Body of pancreas (tissue), 4 donors: ENCODE measurements around the gene C1QTNF9. TPM values are rescaled to one million over a fixed set of nuclear protein-coding genes. Genes with fewer than 3 reads are reported as not detected.
"Not testable (repeated sequence)": the region's sequence is repeated elsewhere in the genome, so short reads cannot be mapped to it uniquely, and the experiment has no call there.

ENCODE experiments used
- ATAC-seq: fragments of 150-250 bp; one replicate; pipeline ENCODE4 v1.9.1; 2016
- DNase-seq, 4 donors: peaks; one replicate each; pipeline ENCODE4 v3.0.0-alpha.2; 2019
- H3K27ac ChIP-seq, 4 donors: fragments of 200-600 bp; sonication (generic); 1 replicate in 3 of 4; 2 replicates in 1 of 4; pipeline versions ENCODE4 v1.5.1 to v1.6.1; 2016 to 2019; ENCODE audit warnings: mild to moderate bottlenecking in 1 of 4, mixed read lengths in 1 of 4, moderate library complexity in 1 of 4
- H3K27me3 ChIP-seq, 2 donors: fragments of 200-600 bp; sonication (generic); one replicate each; pipeline ENCODE4 v1.6.0; 2016; ENCODE audit warnings: mild to moderate bottlenecking in 1 of 2
- H3K36me3 ChIP-seq, 2 donors: fragments of 200-600 bp; sonication (generic); replicated peaks in 1 of 2; 2 replicates each; pipeline ENCODE4 v1.5.1; 2016; ENCODE audit warnings: low read depth in 2 of 2; ENCODE audit not compliant: insufficient read depth in 1 of 2
- H3K4me1 ChIP-seq: fragments of 200-600 bp; sonication (generic); one replicate; pipeline ENCODE4 v1.6.0; 2016
- H3K4me3 ChIP-seq, 2 donors: fragments of 200-600 bp; sonication (generic); 1 replicate in 1 of 2; 2 replicates in 1 of 2; pipeline ENCODE4 v1.5.1; 2016 to 2019
- H3K9me3 ChIP-seq, 3 donors: fragments of 200-600 bp; sonication (generic); 1 replicate in 2 of 3; 2 replicates in 1 of 3; pipeline ENCODE4 v1.5.1; 2016
- CTCF ChIP-seq, 7 experiments: fragments of 450-650 bp in 4 of 7; fragments of 200-600 bp in 3 of 7; sonication (generic) in 3 of 7; IDR thresholded peaks; one replicate each; pipeline ENCODE4 v1.5.1; 2016 to 2019; ENCODE audit warnings: antibody characterized with exemption in 7 of 7
- POLR2A ChIP-seq, 3 donors: fragments of 450-650 bp; IDR thresholded peaks; one replicate each; pipeline ENCODE4 v1.6.1; 2016; ENCODE audit warnings: antibody characterized with exemption in 3 of 3, mild to moderate bottlenecking in 2 of 3
- WGBS, 2 donors: methylation state at CpG; one replicate each; pipeline ENCODE4 v1.1.5; 2017; 5-methylcytosine and 5-hydroxymethylcytosine counted together
- intact Hi-C: fragments of 100-400 bp; cut with DNase I; formaldehyde crosslinking; loops from one replicate; pipeline ENCODE4 v1.15.1; 2023
- total RNA-seq, 2 donors: library from RNA; depleted of rRNA; stranded (reverse); fragments of >200 nt; gene quantifications; one replicate each; pipeline ENCODE4 v1.1.0, GENCODE V29; 2016

The C1QTNF9 gene
- total RNA-seq, 2 donors from 2014 or later, result 0.78 to 4.3 TPM

GRCh38 chr13:24323739-24324075, 14.3 kb downstream of the C1QTNF9 start:
- Histone ChIP-seq H3K27me3 (no peaks in the 10 kb centered on the region), H3K4me1 (no peaks in the 10 kb centered on the region), H3K36me3 (no peaks in the 10 kb centered on the region), H3K27ac (no peak overlapping the region), H3K4me3 (no peak overlapping the region), H3K9me3 (no peaks in the 10 kb centered on the region)
- intact Hi-C loops, result no loop called here
- WGBS, 2 donors, result 82 to 89% methylated on average over 5 of the region's 5 CpGs
- DNase-seq (no peak), ATAC-seq (no peak)
- TF ChIP-seq CTCF (IDR thresholded peaks at IDR 0.05) (no peak), POLR2A (IDR thresholded peaks at IDR 0.05) (no peak)

GRCh38 chr13:24327598-24327997, 18.2 kb downstream of the C1QTNF9 start:
- ATAC-seq, H3K4me3 ChIP-seq: not testable (repeated sequence)

GRCh38 chr13:24328145-24328544, 18.8 kb downstream of the C1QTNF9 start:
- no peaks in the 10 kb centered on the region for H3K36me3 ChIP-seq
- no peak overlapping the region for H3K27ac ChIP-seq
- 0 to 11% methylated on average over 12 to 38 of the region's 38 CpGs for WGBS, 2 donors
- intact Hi-C loops, result no loop called here
- ATAC-seq (no peak), DNase-seq (no peak)
- no peaks in the 10 kb centered on the region for H3K9me3 ChIP-seq
- no peaks in the 10 kb centered on the region for H3K27me3 ChIP-seq
- no peak overlapping the region for H3K4me3 ChIP-seq
- H3K4me1 ChIP-seq, result no peaks in the 10 kb centered on the region
- no peak for TF ChIP-seq POLR2A (IDR thresholded peaks at IDR 0.05)
- TF ChIP-seq CTCF (IDR thresholded peaks at IDR 0.05), result no peak

More at GRCh38 chr13:24327598-24327997, 18.2 kb downstream of the C1QTNF9 start:
- intact Hi-C loops, H3K36me3 ChIP-seq, H3K27me3 ChIP-seq, H3K4me1 ChIP-seq, H3K9me3 ChIP-seq, H3K27ac ChIP-seq, DNase-seq: not testable (repeated sequence)
- WGBS, 2 donors, result 64 to 77% methylated on average over 23 of the region's 23 CpGs

GRCh38 chr13:24338721-24339120, 29.3 kb downstream of the C1QTNF9 start:
- no peak for DNase-seq
- Histone ChIP-seq H3K27me3 (peaks cover 0 to 4% of the 10 kb centered on the region in 2 donors), H3K9me3 (no peaks in the 10 kb centered on the region), H3K36me3 (no peaks in the 10 kb centered on the region), H3K4me1 (no peaks in the 10 kb centered on the region), H3K27ac (no peak overlapping the region), H3K4me3 (no peak overlapping the region)
- TF ChIP-seq POLR2A (IDR thresholded peaks at IDR 0.05) (no peak), CTCF (IDR thresholded peaks at IDR 0.05) (no peak)
- no peak for ATAC-seq
- WGBS, 2 donors, result 95 to 96% methylated on average over 25 to 29 of the region's 36 CpGs
- intact Hi-C loops, result no loop called here

GRCh38 chr13:24339937-24340607, 30.7 kb downstream of the C1QTNF9 start:
- intact Hi-C loops, result no loop called here
- Histone ChIP-seq H3K36me3 (no peaks in the 10 kb centered on the region), H3K4me1 (no peaks in the 10 kb centered on the region), H3K27ac (no peak overlapping the region), H3K4me3 (no peak overlapping the region), H3K9me3 (no peaks in the 10 kb centered on the region), H3K27me3 (peaks cover 0 to 4% of the 10 kb centered on the region in 2 donors)
- DNase-seq (no peak), ATAC-seq (no peak)
- WGBS, 2 donors, result 68 to 71% methylated on average over 33 of the region's 35 CpGs
- no peak for TF ChIP-seq POLR2A (IDR thresholded peaks at IDR 0.05)
- TF ChIP-seq CTCF (IDR thresholded peaks at IDR 0.05), result no peak
